H9 (cell line): Measurements from ENCODE around the gene MGLL. TPM values are rescaled to one million over a fixed set of nuclear protein-coding genes. Genes with fewer than 3 reads are reported as not detected.

Experiments
- DNase-seq: peaks from one replicate; pipeline ENCODE4 v3.0.0-alpha.2; 2017
- H2AFZ ChIP-seq: one replicate; pipeline ENCODE4 v1.6.1; 2013; ENCODE audit warnings: mild to moderate bottlenecking, low read length, control low read depth, moderate library complexity
- H2AK5ac ChIP-seq: 2 replicates; pipeline ENCODE4 v1.6.1; 2013; ENCODE audit warnings: low read length, control low read depth, mixed read lengths; ENCODE audit not compliant: insufficient read length
- H2BK120ac ChIP-seq: one replicate; pipeline ENCODE4 v1.6.1; 2013; ENCODE audit warnings: low read depth, mild to moderate bottlenecking, low read length, control low read depth, inconsistent platforms; ENCODE audit not compliant: poor library complexity, severe bottlenecking
- H2BK12ac ChIP-seq: 2 replicates; pipeline ENCODE4 v1.6.1; 2013; ENCODE audit warnings: low read length, control low read depth, mixed read lengths, low read depth; ENCODE audit not compliant: insufficient read length
- H2BK15ac ChIP-seq: 2 replicates; pipeline ENCODE4 v1.6.1; 2013; ENCODE audit warnings: low read depth, low read length, control low read depth
- H2BK20ac ChIP-seq: one replicate; pipeline ENCODE4 v1.6.1; 2013; ENCODE audit warnings: low read depth, mild to moderate bottlenecking, low read length, control low read depth, inconsistent platforms; ENCODE audit not compliant: poor library complexity, severe bottlenecking
- H2BK5ac ChIP-seq: 2 replicates; pipeline ENCODE4 v1.6.1; 2013; ENCODE audit warnings: low read length, control low read depth, mixed read lengths; ENCODE audit not compliant: insufficient read length
- H3K14ac ChIP-seq: 2 replicates; pipeline ENCODE4 v1.6.1; 2013; ENCODE audit warnings: low read length, control low read depth; ENCODE audit not compliant: insufficient read depth
- H3K18ac ChIP-seq: 2 replicates; pipeline ENCODE4 v1.6.1; 2013; ENCODE audit warnings: low read depth, mild to moderate bottlenecking, mixed read lengths, low read length, control low read depth; ENCODE audit not compliant: insufficient read length
- H3K23ac ChIP-seq: 2 replicates; pipeline ENCODE4 v1.6.1; 2013; ENCODE audit warnings: low read length, control low read depth, mixed read lengths, low read depth; ENCODE audit not compliant: insufficient read length
- H3K23me2 ChIP-seq: 2 replicates; pipeline ENCODE4 v1.6.1; 2013; ENCODE audit warnings: low read depth, mild to moderate bottlenecking, mixed read lengths, low read length, control low read depth; ENCODE audit not compliant: insufficient read length, poor library complexity, severe bottlenecking
- H3K27ac ChIP-seq: 2 replicates; pipeline ENCODE4 v1.5.1; 2013; ENCODE audit warnings: low read length, control low read depth, mixed read lengths, low read depth; ENCODE audit not compliant: insufficient read length
- H3K27me3 ChIP-seq: 2 replicates; pipeline ENCODE4 v1.6.1; 2013; ENCODE audit warnings: low read length, control low read depth, inconsistent platforms; ENCODE audit not compliant: insufficient read depth
- H3K4ac ChIP-seq: 2 replicates; pipeline ENCODE4 v1.6.1; 2013; ENCODE audit warnings: low read depth, mild to moderate bottlenecking, control low read depth, inconsistent platforms, low read length, moderate library complexity
- H3K4me1 ChIP-seq: 2 replicates; pipeline ENCODE4 v1.6.1; 2013; ENCODE audit warnings: low read length, control low read depth, inconsistent platforms; ENCODE audit not compliant: insufficient read depth
- H3K4me2 ChIP-seq: 2 replicates; pipeline ENCODE4 v1.6.1; 2013; ENCODE audit warnings: low read length, control low read depth, mixed read lengths; ENCODE audit not compliant: insufficient read length, insufficient read depth
- H3K56ac ChIP-seq: 2 replicates; pipeline ENCODE4 v1.6.1; 2013; ENCODE audit warnings: low read depth, mild to moderate bottlenecking, mixed read lengths, low read length, control low read depth; ENCODE audit not compliant: insufficient read length
- H3K79me1 ChIP-seq: 2 replicates; pipeline ENCODE4 v1.6.1; 2013; ENCODE audit warnings: low read depth, mild to moderate bottlenecking, moderate library complexity, low read length, control low read depth, inconsistent platforms; ENCODE audit not compliant: insufficient read depth, poor library complexity, severe bottlenecking
- H3K79me2 ChIP-seq: 2 replicates; pipeline ENCODE4 v1.6.1; 2013; ENCODE audit warnings: low read length, control low read depth, inconsistent platforms; ENCODE audit not compliant: insufficient read depth
- H3K9ac ChIP-seq: 2 replicates; pipeline ENCODE4 v1.6.1; 2013; ENCODE audit warnings: low read length, control low read depth, mixed read lengths; ENCODE audit not compliant: insufficient read length; ENCODE audit errors: extremely low read depth
- H3K9me3 ChIP-seq: one replicate; pipeline ENCODE4 v1.6.1; 2013; ENCODE audit warnings: low read depth, low read length, inconsistent platforms; ENCODE audit not compliant: control insufficient read depth
- H3T11ph ChIP-seq: one replicate; pipeline ENCODE4 v1.6.1; 2013; ENCODE audit warnings: mild to moderate bottlenecking, low read length, control low read depth, inconsistent platforms
- H4K20me1 ChIP-seq: one replicate; pipeline ENCODE4 v1.6.1; 2013; ENCODE audit not compliant: control insufficient read depth, insufficient read length, insufficient read depth
- H4K5ac ChIP-seq: 2 replicates; pipeline ENCODE4 v1.6.1; 2013; ENCODE audit warnings: low read depth, mild to moderate bottlenecking, mixed read lengths, low read length, control low read depth; ENCODE audit not compliant: insufficient read length
- H4K8ac ChIP-seq: replicated peaks from 2 replicates; pipeline ENCODE4 v1.6.1; 2013; ENCODE audit warnings: low read length, control low read depth, mixed read lengths, low read depth; ENCODE audit not compliant: insufficient read length
- H4K91ac ChIP-seq: 2 replicates; pipeline ENCODE4 v1.6.1; 2013; ENCODE audit warnings: low read depth, mild to moderate bottlenecking, moderate library complexity, mixed read lengths, low read length, control low read depth; ENCODE audit not compliant: insufficient read length
- H3K27ac Mint-ChIP-seq, 3 experiments: 2 replicates in 2 of 3; 3 replicates in 1 of 3; pipeline ENCODE4 v1.8.0; 2020 to 2021; ENCODE audit warnings: mixed read lengths in 3 of 3, mild to moderate bottlenecking in 1 of 3, moderate library complexity in 1 of 3
- H3K27me3 Mint-ChIP-seq: 2 replicates; pipeline ENCODE4 v1.8.0; 2021; ENCODE audit warnings: low read depth, mild to moderate bottlenecking, moderate library complexity, mixed read lengths
- H3K36me3 Mint-ChIP-seq, 3 experiments: 2 replicates in 2 of 3; 3 replicates in 1 of 3; pipeline ENCODE4 v1.8.0; 2020 to 2021; ENCODE audit warnings: low read depth in 3 of 3, mixed read lengths in 3 of 3; ENCODE audit not compliant: insufficient read depth in 1 of 3
- H3K4me1 Mint-ChIP-seq, 2 experiments: 2 replicates each; pipeline ENCODE4 v1.8.0; 2020; ENCODE audit warnings: mixed read lengths in 2 of 2
- H3K4me3 Mint-ChIP-seq, 2 experiments: 2 replicates in 1 of 2; 3 replicates in 1 of 2; pipeline ENCODE4 v1.8.0; 2020 to 2021; ENCODE audit warnings: mild to moderate bottlenecking in 2 of 2, mixed read lengths in 2 of 2, moderate library complexity in 1 of 2
- H3K9me3 Mint-ChIP-seq, 2 experiments: 2 replicates in 1 of 2; 3 replicates in 1 of 2; pipeline ENCODE4 v1.8.0; 2020; ENCODE audit warnings: mild to moderate bottlenecking in 2 of 2, mixed read lengths in 2 of 2, moderate library complexity in 1 of 2
- WGBS: extraction: QIAGEN DNeasy Blood & Tissue Kit; methylation state at CpG from one replicate; pipeline ENCODE4 v1.1.7; 2013; ENCODE audit warnings: missing lambda C conversion rate, low lambda C conversion rate, mixed read lengths; ENCODE audit not compliant: insufficient read length; ENCODE audit errors: extremely low coverage; 5-methylcytosine and 5-hydroxymethylcytosine counted together
- total RNA-seq: library from RNA; stranded (reverse); gene quantifications from 2 replicates; pipeline ENCODE4 v1.2.1, GENCODE V29; 2021
- TF ChIP-seq, protein P1 (sequence below): fragments of 200-600 bp; sonication (generic); conservative IDR thresholded peaks from 3 replicates; pipeline ENCODE4 v1.8.0; 2021; ENCODE audit warnings: antibody characterized with exemption, mild to moderate bottlenecking

MGLL gene
- total RNA-seq, 1 experiment from 2014 or later: 0.11 TPM

DNA sequence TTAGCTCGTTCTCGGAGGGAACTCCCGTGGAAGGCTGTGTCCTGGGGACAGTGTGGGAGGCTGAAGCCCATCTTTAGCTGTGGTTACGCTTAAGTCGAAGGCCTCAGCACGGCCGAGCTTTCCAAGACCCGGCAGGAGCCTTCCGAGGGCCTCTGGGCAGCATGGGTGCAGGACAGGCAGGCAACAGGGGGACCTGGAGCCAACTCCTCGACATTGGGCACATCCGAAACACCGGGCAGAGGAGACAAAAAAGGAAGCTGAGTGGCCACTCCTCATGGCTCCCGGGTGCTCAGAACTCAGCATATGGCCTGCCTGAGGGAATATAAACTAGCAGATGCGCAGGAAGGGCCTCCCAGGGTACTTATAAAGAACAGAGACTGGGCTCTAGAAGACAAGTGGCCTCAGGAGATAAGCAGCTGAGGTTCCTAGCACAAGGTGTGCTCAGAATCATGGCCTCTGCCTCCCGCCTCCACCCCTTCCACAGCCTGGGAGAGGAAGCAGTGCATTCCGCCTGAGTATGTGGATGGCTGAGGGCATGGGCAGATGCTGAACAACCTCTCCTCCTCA lies 115.4 kb downstream of the MGLL start:
- no peak overlapping the region for H2BK20ac ChIP-seq
- H2AK5ac ChIP-seq: no peak overlapping the region
- H2BK5ac ChIP-seq: no peak overlapping the region
- no peaks in the 10 kb centered on the region for H3K27me3 ChIP-seq
- H2BK12ac ChIP-seq: no peak overlapping the region
- no peak overlapping the region for H3K4ac ChIP-seq
- no peak overlapping the region for H4K5ac ChIP-seq
- WGBS: no CpG with 5 or more reads among the region's 16 CpGs
- Mint-ChIP-seq H3K36me3 (0 out of 7 replicates have a peak, but pooled peaks cover 0 to 6% (median 2%) of the 10 kb centered on the region in 3 experiments), H3K4me1 (peaks cover 20 to 27% of the 10 kb centered on the region in 2 experiments), H3K27me3 (peaks cover 2% of the 10 kb centered on the region), H3K4me3 (no peak overlapping the region), H3K27ac (no peak overlapping the region; a peak in 2 of 7 replicates), H3K9me3 (peaks cover 3 to 10% of the 10 kb centered on the region in 2 experiments)
- no peak overlapping the region for H4K8ac ChIP-seq
- no peaks in the 10 kb centered on the region for H4K20me1 ChIP-seq
- no peak overlapping the region for H4K91ac ChIP-seq
- no peak overlapping the region for H2BK120ac ChIP-seq
- no peak overlapping the region for H3K56ac ChIP-seq
- H3K18ac ChIP-seq: no peak overlapping the region
- H3K79me1 ChIP-seq: no peaks in the 10 kb centered on the region
- H2AFZ ChIP-seq: no peak overlapping the region
- no peak overlapping the region for H3K9ac ChIP-seq
- H3K4me2 ChIP-seq: no peak overlapping the region
- no peaks in the 10 kb centered on the region for H3K23me2 ChIP-seq
- TF ChIP-seq, protein P1, sequence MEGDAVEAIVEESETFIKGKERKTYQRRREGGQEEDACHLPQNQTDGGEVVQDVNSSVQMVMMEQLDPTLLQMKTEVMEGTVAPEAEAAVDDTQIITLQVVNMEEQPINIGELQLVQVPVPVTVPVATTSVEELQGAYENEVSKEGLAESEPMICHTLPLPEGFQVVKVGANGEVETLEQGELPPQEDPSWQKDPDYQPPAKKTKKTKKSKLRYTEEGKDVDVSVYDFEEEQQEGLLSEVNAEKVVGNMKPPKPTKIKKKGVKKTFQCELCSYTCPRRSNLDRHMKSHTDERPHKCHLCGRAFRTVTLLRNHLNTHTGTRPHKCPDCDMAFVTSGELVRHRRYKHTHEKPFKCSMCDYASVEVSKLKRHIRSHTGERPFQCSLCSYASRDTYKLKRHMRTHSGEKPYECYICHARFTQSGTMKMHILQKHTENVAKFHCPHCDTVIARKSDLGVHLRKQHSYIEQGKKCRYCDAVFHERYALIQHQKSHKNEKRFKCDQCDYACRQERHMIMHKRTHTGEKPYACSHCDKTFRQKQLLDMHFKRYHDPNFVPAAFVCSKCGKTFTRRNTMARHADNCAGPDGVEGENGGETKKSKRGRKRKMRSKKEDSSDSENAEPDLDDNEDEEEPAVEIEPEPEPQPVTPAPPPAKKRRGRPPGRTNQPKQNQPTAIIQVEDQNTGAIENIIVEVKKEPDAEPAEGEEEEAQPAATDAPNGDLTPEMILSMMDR: no peak
- peak; percentile 24 for DNase-seq
- H3T11ph ChIP-seq: no peak overlapping the region
- no peak overlapping the region for H3K27ac ChIP-seq
- H3K23ac ChIP-seq: no peak overlapping the region
- no peaks in the 10 kb centered on the region for H3K79me2 ChIP-seq
- no peaks in the 10 kb centered on the region for H3K4me1 ChIP-seq
- no peak overlapping the region for H3K14ac ChIP-seq
- H2BK15ac ChIP-seq: no peak overlapping the region
- H3K9me3 ChIP-seq: no peaks in the 10 kb centered on the region
